Right ventricle myocardium superior (tissue), 1 donor: Measurements from ENCODE around the gene TRIM71. TPM values are rescaled to one million over a fixed set of nuclear protein-coding genes. Genes with fewer than 3 reads are reported as not detected.
"Not testable (repeated sequence)": the region's sequence is repeated elsewhere in the genome, so short reads cannot be mapped to it uniquely, and the experiment has no call there.

Experiments used
- ATAC-seq: fragments of 200-7000 bp; cut with Tn5 transposase; one replicate; pipeline ENCODE4 v1.9.1; 2020; ENCODE audit warnings: mild to moderate bottlenecking; ENCODE audit not compliant: poor library complexity
- DNase-seq: peaks from one replicate; pipeline ENCODE4 v3.0.0-alpha.2; 2020
- intact Hi-C: fragments of 100-400 bp; cut with DNase I; formaldehyde crosslinking; loops from one replicate; pipeline ENCODE4 v1.11.2; 2022
- total RNA-seq: library from RNA; stranded (reverse); fragmentation: NEBNext Ultra II Directional; extraction: Animal tissue kit (Norgen Biotek cat#: 25700); gene quantifications from one replicate; pipeline ENCODE4 v1.2.1, GENCODE V29; 2021
- donor health status: DM: no; HTN: yes; CAD: no; lungs with severe emphysema.

TRIM71 gene
- total RNA-seq, 1 donor from 2014 or later = not detected

- ATAC-seq (no peak), DNase-seq (no peak)
- intact Hi-C loops = no loop called here
These were observed 602 bp downstream of the TRIM71 start for GRCh38 chr3:32818229-32818969.

GRCh38 chr3:32818970-32819511, 1.2 kb downstream of the TRIM71 start:
- intact Hi-C loops = no loop called here
- ATAC-seq = no peak
- DNase-seq = no peak

- ATAC-seq = no peak
- no peak for DNase-seq
- intact Hi-C loops = no loop called here
These were observed 2.0 kb downstream of the TRIM71 start for GRCh38 chr3:32819551-32820348.

DNA sequence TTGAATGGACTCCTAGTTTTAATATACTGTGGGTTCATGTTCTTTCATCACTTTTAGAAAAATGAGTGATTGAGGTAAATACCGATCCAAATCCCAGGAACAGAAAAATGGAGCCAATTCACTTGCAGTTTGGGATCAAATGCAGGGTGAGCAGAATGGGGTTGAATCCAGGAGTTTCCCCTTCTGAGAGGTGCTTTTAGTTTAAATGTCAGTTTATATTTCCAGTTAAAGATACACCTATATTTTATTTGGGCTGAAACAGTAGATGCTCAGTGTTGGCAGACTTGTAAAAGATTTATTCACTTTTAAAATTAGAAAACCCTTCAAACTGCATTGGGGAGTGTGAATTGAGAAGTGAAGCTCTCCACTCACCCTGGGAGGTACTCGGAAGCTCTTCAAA, 2.6 kb downstream of the TRIM71 start:
- intact Hi-C loops = no loop called here
- ATAC-seq (no peak), DNase-seq (no peak)

DNA sequence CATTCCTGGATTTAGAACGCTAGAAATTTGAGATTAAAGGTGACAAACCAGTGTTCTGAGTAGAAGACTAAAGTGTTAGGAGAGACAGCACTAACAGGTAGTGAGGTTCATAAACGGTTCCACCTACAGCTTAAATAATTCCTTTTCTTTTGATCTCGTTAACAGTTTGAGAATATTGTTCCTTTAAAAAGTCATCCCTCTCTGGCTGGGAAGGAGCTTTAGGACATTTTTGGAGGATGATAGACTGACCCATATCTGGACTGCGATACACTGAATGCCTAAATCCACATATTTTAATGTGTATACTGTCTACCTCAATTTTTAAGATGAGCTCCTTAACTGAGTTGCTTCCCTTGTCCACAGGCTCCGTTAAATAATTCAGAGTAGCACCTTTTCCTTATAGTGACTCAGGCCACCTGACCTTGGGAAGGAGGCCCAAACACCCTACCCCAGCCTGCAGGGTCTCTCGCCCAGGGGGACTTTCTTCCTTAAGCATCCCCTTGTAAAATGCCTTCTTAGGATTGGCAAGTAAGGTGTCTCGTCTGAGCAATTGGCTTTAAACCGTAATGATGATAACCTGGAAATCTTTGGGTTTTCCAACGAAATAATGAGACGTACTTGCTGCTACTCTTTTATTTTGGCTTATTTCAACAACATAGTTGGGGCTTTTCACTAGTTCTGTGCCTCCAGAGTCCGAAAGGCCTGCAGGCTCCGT, 3.3 kb downstream of the TRIM71 start:
- intact Hi-C loops = no loop called here
- DNase-seq (no peak), ATAC-seq (no peak)

GRCh38 chr3:32821686-32822296, 4.0 kb downstream of the TRIM71 start:
- peak; percentile 29 for ATAC-seq
- no peak for DNase-seq
- intact Hi-C loops = no loop called here

GRCh38 chr3:32822609-32823498, 5.1 kb downstream of the TRIM71 start:
- intact Hi-C loops = no loop called here
- no peak for DNase-seq
- ATAC-seq = no peak

- DNase-seq, intact Hi-C loops, ATAC-seq: not testable (repeated sequence)
These were observed 5.9 kb downstream of the TRIM71 start for GRCh38 chr3:32823641-32824184.

DNA sequence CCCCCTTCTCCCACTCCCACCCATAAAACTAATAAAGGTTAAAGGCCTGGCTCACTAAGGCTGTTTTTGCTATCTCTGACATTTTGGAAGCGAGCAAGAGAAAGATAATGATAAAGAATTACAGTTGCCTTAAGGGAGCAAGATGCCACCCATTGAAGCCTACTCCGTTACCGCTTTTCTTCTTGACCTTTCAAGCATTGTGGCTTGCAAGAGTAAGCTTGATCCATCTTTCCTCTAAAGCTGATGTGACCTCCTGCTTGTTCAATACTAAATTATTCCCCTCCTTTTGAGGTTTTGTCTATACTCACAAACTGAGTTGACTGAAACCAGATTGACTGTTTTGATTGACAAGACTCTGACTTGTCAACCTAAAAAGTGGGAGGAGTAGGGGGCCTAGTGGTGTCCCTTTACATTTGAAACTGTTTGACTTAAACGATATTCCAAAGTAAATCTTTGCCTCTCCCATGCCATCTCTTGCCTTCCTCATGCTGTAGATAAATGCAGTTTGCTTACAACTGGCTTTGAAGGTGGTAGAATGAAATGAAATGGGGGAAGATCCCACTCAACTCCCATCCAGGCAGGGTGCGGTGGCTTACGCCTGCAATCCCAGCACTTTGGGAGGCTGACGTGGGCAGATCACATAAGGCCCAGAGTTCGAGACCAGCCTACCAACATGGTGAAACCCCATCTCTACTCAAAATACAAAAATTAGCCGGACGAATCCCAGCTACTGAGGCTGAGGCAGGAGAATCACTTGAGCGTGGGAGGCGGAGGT, 8.0 kb downstream of the TRIM71 start:
- no peak for ATAC-seq

GRCh38 chr3:32831062-32831461, 13.3 kb downstream of the TRIM71 start:
- DNase-seq (no peak), ATAC-seq (no peak)
- intact Hi-C loops = no loop called here

More for the DNA sequence above, 8.0 kb downstream of the TRIM71 start:
- no peak for DNase-seq
- intact Hi-C loops = no loop called here

GRCh38 chr3:32831791-32832190, 14.0 kb downstream of the TRIM71 start:
- DNase-seq (no peak), ATAC-seq (no peak)
- intact Hi-C loops = no loop called here

DNA sequence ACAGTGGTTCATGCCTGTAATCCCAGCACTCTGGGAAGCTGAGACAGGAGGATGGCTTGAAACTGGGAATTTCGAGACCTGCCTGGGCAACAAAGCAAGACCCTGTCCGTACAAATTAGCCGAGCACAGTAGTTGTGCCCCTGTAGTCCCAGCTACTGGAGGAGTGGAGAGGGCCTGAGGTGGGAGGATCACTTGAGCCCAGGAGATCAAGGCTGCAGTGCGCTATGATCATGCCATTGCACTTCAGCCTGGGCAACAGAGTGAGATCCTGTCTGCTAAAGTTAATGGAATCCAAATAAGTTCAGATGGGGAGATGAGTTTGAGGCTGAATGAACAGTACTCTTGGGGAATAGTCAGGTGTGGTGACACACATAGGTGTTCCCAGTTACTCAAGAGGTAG, 14.4 kb downstream of the TRIM71 start:
- intact Hi-C loops = no loop called here
- DNase-seq = no peak
- no peak for ATAC-seq

GRCh38 chr3:32835049-32835371, 17.2 kb downstream of the TRIM71 start:
- DNase-seq (no peak), ATAC-seq (no peak)
- intact Hi-C loops = no loop called here

GRCh38 chr3:32835961-32836360, 18.2 kb downstream of the TRIM71 start:
- intact Hi-C loops = no loop called here
- no peak for DNase-seq
- ATAC-seq = no peak

GRCh38 chr3:32836601-32837000, 18.8 kb downstream of the TRIM71 start:
- DNase-seq (no peak), ATAC-seq (no peak)
- intact Hi-C loops = no loop called here

GRCh38 chr3:32837366-32837765, 19.6 kb downstream of the TRIM71 start:
- DNase-seq = no peak
- no peak for ATAC-seq
- intact Hi-C loops = no loop called here

DNA sequence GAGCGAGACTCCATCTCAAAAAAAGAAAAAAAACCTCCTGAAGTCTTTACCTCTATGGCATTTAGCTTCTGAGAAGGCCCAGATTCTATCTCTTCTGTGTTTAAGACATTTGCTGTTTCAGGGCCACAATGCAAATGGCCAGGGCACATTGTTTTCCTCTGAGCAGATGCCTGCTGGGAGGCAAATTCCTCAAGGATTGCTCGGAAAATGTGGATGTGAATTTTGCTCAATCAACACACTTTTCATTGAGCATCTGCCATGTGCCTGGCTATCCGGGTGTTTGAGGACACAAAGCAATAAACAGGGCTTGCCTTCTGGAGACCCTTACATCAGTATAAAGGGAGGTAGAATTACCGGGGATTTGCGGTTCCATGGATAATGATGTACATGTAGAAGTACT, 20.0 kb downstream of the TRIM71 start:
- ATAC-seq = no peak
- intact Hi-C loops = no loop called here
- no peak for DNase-seq
